CD14-positive monocyte (primary cell): ENCODE results near the gene B4GALNT3. TPM values are rescaled to one million over a fixed set of nuclear protein-coding genes. Genes with fewer than 3 reads are reported as not detected.
A peak's percentile ranks its signal among the peaks of the same experiment; 100 is the strongest.

Source experiments
- DNase-seq, 3 donors: peaks; one replicate each; pipeline ENCODE4 v3.0.0-alpha.2; 2011 to 2022
- H2AFZ ChIP-seq: 2 replicates; pipeline ENCODE4 v1.6.0; 2012; ENCODE audit warnings: mild to moderate bottlenecking, low read depth, low read length, inconsistent platforms; ENCODE audit not compliant: insufficient read depth, poor library complexity, severe bottlenecking
- H3K27ac ChIP-seq, 2 donors: 1 replicate in 1 of 2; 2 replicates in 1 of 2; pipeline ENCODE4 v1.5.1; 2012 to 2013; ENCODE audit warnings: low read length in 2 of 2, control low read depth in 1 of 2, inconsistent platforms in 1 of 2, low read depth in 1 of 2, mild to moderate bottlenecking in 1 of 2
- H3K27me3 ChIP-seq, 2 donors: one replicate each; pipeline versions ENCODE4 v1.6.0 to v1.6.1; 2011 to 2013; ENCODE audit warnings: low read length in 2 of 2; ENCODE audit not compliant: control insufficient read depth in 2 of 2, insufficient read depth in 2 of 2
- H3K36me3 ChIP-seq, 2 donors: replicated peaks in 1 of 2; 1 replicate in 1 of 2; 2 replicates in 1 of 2; pipeline versions ENCODE4 v1.5.1 to v1.6.1; 2012 to 2013; ENCODE audit warnings: low read length in 2 of 2, control low read depth in 1 of 2, inconsistent platforms in 1 of 2, mild to moderate bottlenecking in 1 of 2; ENCODE audit not compliant: insufficient read depth in 2 of 2, control insufficient read depth in 1 of 2
- H3K4me1 ChIP-seq, 2 donors: 1 replicate in 1 of 2; 2 replicates in 1 of 2; pipeline versions ENCODE4 v1.5.1 to v1.6.1; 2012 to 2013; ENCODE audit warnings: low read length in 2 of 2, control low read depth in 1 of 2, inconsistent platforms in 1 of 2, mild to moderate bottlenecking in 1 of 2, moderate library complexity in 1 of 2; ENCODE audit not compliant: insufficient read depth in 2 of 2, control insufficient read depth in 1 of 2
- H3K4me2 ChIP-seq: replicated peaks from 2 replicates; pipeline ENCODE3; 2012; ENCODE audit warnings: low read length, moderate library complexity, mild to moderate bottlenecking; ENCODE audit not compliant: poor library complexity, severe bottlenecking; ENCODE audit errors: extremely low read depth
- H3K4me3 ChIP-seq, 3 experiments: fragments of 200-600 bp in 1 of 3; sonication (generic) in 1 of 3; replicated peaks in 1 of 3; 1 replicate in 2 of 3; 2 replicates in 1 of 3; pipeline ENCODE4 v1.5.1; 2011 to 2013; ENCODE audit warnings: low read length in 3 of 3, mild to moderate bottlenecking in 3 of 3, control low read depth in 2 of 3, low read depth in 2 of 3, inconsistent platforms in 1 of 3, moderate library complexity in 1 of 3
- H3K79me2 ChIP-seq: 2 replicates; pipeline ENCODE4 v1.6.0; 2012; ENCODE audit warnings: mild to moderate bottlenecking, control low read depth, inconsistent platforms, low read length, moderate library complexity; ENCODE audit not compliant: insufficient read depth
- H3K9ac ChIP-seq: 2 replicates; pipeline ENCODE4 v1.6.0; 2017; ENCODE audit warnings: low read length, mild to moderate bottlenecking; ENCODE audit not compliant: insufficient read depth, poor library complexity, severe bottlenecking
- H3K9me3 ChIP-seq, 2 donors: replicated peaks in 1 of 2; 1 replicate in 1 of 2; 2 replicates in 1 of 2; pipeline versions ENCODE4 v1.5.1 to v1.6.1; 2012 to 2013; ENCODE audit warnings: low read length in 2 of 2, control low read depth in 1 of 2; ENCODE audit not compliant: control insufficient read depth in 1 of 2, insufficient read depth in 1 of 2
- H4K20me1 ChIP-seq: 2 replicates; pipeline ENCODE4 v1.6.0; 2012; ENCODE audit warnings: mild to moderate bottlenecking, low read length, control low read depth, moderate library complexity; ENCODE audit not compliant: insufficient read depth
- H3K27ac Mint-ChIP-seq, 7 donors: one replicate each; pipeline ENCODE4 v1.8.0; 2020; ENCODE audit warnings: mild to moderate bottlenecking in 7 of 7, mixed read lengths in 7 of 7, moderate library complexity in 6 of 7, inconsistent platforms in 2 of 7
- H3K27me3 Mint-ChIP-seq, 3 donors: one replicate each; pipeline ENCODE4 v1.8.0; 2021 to 2022; ENCODE audit warnings: low read depth in 3 of 3, mild to moderate bottlenecking in 3 of 3, mixed read lengths in 3 of 3, moderate library complexity in 3 of 3, inconsistent platforms in 1 of 3
- H3K36me3 Mint-ChIP-seq, 2 donors: one replicate each; pipeline ENCODE4 v1.8.0; 2020; ENCODE audit warnings: mixed read lengths in 2 of 2, inconsistent platforms in 1 of 2, mild to moderate bottlenecking in 1 of 2
- H3K4me1 Mint-ChIP-seq: one replicate; pipeline ENCODE4 v1.8.0; 2020; ENCODE audit warnings: mild to moderate bottlenecking, mixed read lengths
- H3K4me3 Mint-ChIP-seq, 2 donors: one replicate each; pipeline ENCODE4 v1.8.0; 2020; ENCODE audit warnings: mild to moderate bottlenecking in 2 of 2, mixed read lengths in 2 of 2, moderate library complexity in 1 of 2
- H3K9me3 Mint-ChIP-seq, 7 donors: one replicate each; pipeline ENCODE4 v1.8.0; 2020 to 2022; ENCODE audit warnings: mixed read lengths in 7 of 7, mild to moderate bottlenecking in 6 of 7, moderate library complexity in 6 of 7, inconsistent platforms in 2 of 7
- WGBS: methylation state at CpG from one replicate; pipeline ENCODE4 v1.1.5; 2013; ENCODE audit warnings: missing lambda C conversion rate; ENCODE audit not compliant: insufficient coverage; 5-methylcytosine and 5-hydroxymethylcytosine counted together
- intact Hi-C, 2 donors: fragments of 100-400 bp; cut with micrococcal nuclease; formaldehyde crosslinking; loops; one replicate each; pipeline versions ENCODE4 v1.15.0 to v1.15.1; 2023
- polyA plus RNA-seq, 3 donors: library from polyadenylated mRNA; depleted of rRNA in 1 of 3; unstranded in 2 of 3; stranded (reverse) in 1 of 3; fragments of 300-500 nt in 2 of 3; fragments of >200 nt in 1 of 3; fragmentation: Illumina TruSeq in 2 of 3; gene quantifications; 1 replicate in 2 of 3; 2 replicates in 1 of 3; pipeline ENCODE4 v1.2.3, GENCODE V29; 2012 to 2021
- TF ChIP-seq, protein P1 (sequence below): fragments of 200-600 bp; IDR thresholded peaks from one replicate; pipeline ENCODE4 v1.8.0; 2022; ENCODE audit warnings: antibody characterized with exemption, mild to moderate bottlenecking

B4GALNT3 gene
- polyA plus RNA-seq, 3 donors = 0.09 to 0.10 TPM; not detected in 1

GRCh38 chr12:570921-571794 is 111.4 kb downstream of the B4GALNT3 start:
- Histone ChIP-seq H4K20me1 (no peaks in the 10 kb centered on the region), H3K4me3 (no peak overlapping the region), H3K4me2 (no peak overlapping the region), H2AFZ (no peak overlapping the region), H3K36me3 (no peaks in the 10 kb centered on the region), H3K9ac (no peak overlapping the region), H3K4me1 (peaks cover 16 to 22% of the 10 kb centered on the region in 2 donors), H3K27me3 (no peaks in the 10 kb centered on the region), H3K79me2 (no peaks in the 10 kb centered on the region), H3K27ac (no peak overlapping the region), H3K9me3 (peaks cover 0 to 3% of the 10 kb centered on the region in 2 donors)
- DNase-seq = no peak
- peaks cover 0 to 7% (median 0%) of the 10 kb centered on the region in 3 donors for H3K27me3 Mint-ChIP-seq
- WGBS = 95% methylated on average over 14 of the region's 22 CpGs
- H3K4me1 Mint-ChIP-seq = peaks cover 21% of the 10 kb centered on the region
- H3K36me3 Mint-ChIP-seq = peaks cover 4 to 8% of the 10 kb centered on the region in 2 donors
- intact Hi-C loops = loop anchor here (5.0 to 10.0 kb wide), 3 partner anchors 184 to 524 kb away; partner anchors contain the start of gene WNK1 (in 1 of the 2)
- H3K4me3 Mint-ChIP-seq = no peak overlapping the region
- TF ChIP-seq, protein P1, sequence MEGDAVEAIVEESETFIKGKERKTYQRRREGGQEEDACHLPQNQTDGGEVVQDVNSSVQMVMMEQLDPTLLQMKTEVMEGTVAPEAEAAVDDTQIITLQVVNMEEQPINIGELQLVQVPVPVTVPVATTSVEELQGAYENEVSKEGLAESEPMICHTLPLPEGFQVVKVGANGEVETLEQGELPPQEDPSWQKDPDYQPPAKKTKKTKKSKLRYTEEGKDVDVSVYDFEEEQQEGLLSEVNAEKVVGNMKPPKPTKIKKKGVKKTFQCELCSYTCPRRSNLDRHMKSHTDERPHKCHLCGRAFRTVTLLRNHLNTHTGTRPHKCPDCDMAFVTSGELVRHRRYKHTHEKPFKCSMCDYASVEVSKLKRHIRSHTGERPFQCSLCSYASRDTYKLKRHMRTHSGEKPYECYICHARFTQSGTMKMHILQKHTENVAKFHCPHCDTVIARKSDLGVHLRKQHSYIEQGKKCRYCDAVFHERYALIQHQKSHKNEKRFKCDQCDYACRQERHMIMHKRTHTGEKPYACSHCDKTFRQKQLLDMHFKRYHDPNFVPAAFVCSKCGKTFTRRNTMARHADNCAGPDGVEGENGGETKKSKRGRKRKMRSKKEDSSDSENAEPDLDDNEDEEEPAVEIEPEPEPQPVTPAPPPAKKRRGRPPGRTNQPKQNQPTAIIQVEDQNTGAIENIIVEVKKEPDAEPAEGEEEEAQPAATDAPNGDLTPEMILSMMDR = no peak
- peaks cover 0 to 2% (median 0%) of the 10 kb centered on the region in 7 donors for H3K9me3 Mint-ChIP-seq
- peak overlapping the region in 1 of 7 donors; percentile 87 for H3K27ac Mint-ChIP-seq

GRCh38 chr12:571795-572531 is 112.2 kb downstream of the B4GALNT3 start:
- Histone ChIP-seq H3K79me2 (no peaks in the 10 kb centered on the region), H3K4me3 (no peak overlapping the region), H3K9ac (no peak overlapping the region), H3K27me3 (no peaks in the 10 kb centered on the region), H3K36me3 (no peaks in the 10 kb centered on the region), H3K4me2 (no peak overlapping the region), H3K9me3 (peaks cover 0 to 3% of the 10 kb centered on the region in 2 donors), H2AFZ (no peak overlapping the region), H3K4me1 (peaks cover 24 to 30% of the 10 kb centered on the region in 2 donors), H3K27ac (no peak overlapping the region), H4K20me1 (no peaks in the 10 kb centered on the region)
- WGBS = 92% methylated on average over 17 of the region's 19 CpGs
- no peak for DNase-seq
- Mint-ChIP-seq H3K27me3 (peaks cover 0 to 7% (median 0%) of the 10 kb centered on the region in 3 donors), H3K27ac (peak overlapping the region in 1 of 7 donors; percentile 35), H3K4me1 (peaks cover 29% of the 10 kb centered on the region), H3K9me3 (peaks cover 0 to 2% (median 0%) of the 10 kb centered on the region in 7 donors), H3K4me3 (no peak overlapping the region), H3K36me3 (peaks cover 0 to 5% of the 10 kb centered on the region in 2 donors)
- TF ChIP-seq, protein P1 = no peak
- intact Hi-C loops = loop anchor here (5.0 to 10.0 kb wide), 3 partner anchors 183 to 523 kb away; partner anchors contain the start of gene WNK1 (in 1 of the 2)
